Articular chondrocyte of knee joint (primary cell): Measurements from ENCODE around the gene SYT2. TPM values are rescaled to one million over a fixed set of nuclear protein-coding genes. Genes with fewer than 3 reads are reported as not detected.

ENCODE experiments used
- total RNA-seq: library from RNA; depleted of rRNA; stranded (reverse); fragments of >200 nt; gene quantifications from 2 replicates; pipeline ENCODE4 v1.2.3, GENCODE V29; 2012

Gene SYT2
- total RNA-seq: under 0.01 and 0.11 TPM in 2 replicates

GRCh38 chr1:202710070-202711045, at the start of gene SYT2:
TSS of gene SYT2 (minus strand) at chr1:202710454. CDS start at chr1:202605772, 104,682 bp downstream.

Other genes with a start within 250 kb of the SYT2 start
- gene KDM5B, start 98.0 kb upstream of the SYT2 start, total RNA-seq: 123 and 129 TPM in 2 replicates
- gene PCAT6, start 100.5 kb upstream of the SYT2 start, total RNA-seq: 0.52 and 0.97 TPM in 2 replicates
- gene RABIF, start 178.7 kb upstream of the SYT2 start, total RNA-seq: 7.2 and 7.3 TPM in 2 replicates
- gene KLHL12, start 216.8 kb upstream of the SYT2 start, total RNA-seq: 29.5 and 35.0 TPM in 2 replicates
- 71.1 and 90.7 TPM in 2 replicates for gene ADIPOR1, start 247.9 kb upstream of the SYT2 start, total RNA-seq